ENCODE results near the gene ACACB.
A peak's percentile ranks its signal among the peaks of the same experiment; 100 is the strongest.

ACACB gene

DNA sequence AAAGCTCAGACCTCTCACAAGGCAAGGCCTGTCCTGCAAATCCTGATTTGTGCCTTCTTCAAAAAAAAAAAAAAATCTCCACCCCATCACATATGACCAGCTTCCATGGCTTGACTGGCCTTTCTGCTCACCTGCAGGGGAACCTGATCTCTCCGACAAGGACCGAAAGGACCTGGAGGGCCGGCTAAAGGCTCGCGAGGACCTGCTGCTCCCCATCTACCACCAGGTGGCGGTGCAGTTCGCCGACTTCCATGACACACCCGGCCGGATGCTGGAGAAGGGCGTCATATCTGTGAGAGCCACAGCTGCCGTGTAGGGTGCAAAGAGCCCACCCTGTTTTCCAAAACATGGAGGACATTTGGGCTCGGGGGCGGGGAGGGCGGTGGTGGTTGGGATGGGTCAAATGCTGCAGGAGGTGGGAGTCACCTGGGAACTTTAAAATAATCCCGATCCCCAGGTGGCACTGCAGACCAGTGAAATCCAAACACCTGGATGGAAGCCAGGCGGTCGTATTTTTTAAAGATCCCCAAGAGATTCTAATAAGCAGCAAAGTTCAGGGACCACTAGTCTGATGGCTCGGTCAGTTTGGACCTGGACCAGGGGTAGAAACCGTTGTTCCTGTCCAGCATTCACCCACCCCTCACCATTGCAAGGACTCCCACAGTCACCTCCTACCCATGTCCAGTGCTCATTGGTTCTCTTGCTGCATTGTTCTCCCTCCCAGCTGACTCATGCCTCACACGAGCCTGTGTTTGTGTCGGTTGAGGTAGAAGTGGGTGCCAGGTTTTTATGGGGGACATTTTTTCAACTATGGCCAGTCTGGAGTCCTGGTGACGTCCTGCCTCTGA is 147.9 kb downstream of the ACACB start:
- no peaks in the 10 kb centered on the region for H3K27me3 ChIP-seq (ENCODE audit: insufficient read depth, low read length, poor library complexity)
- no peak overlapping the region for H3K27ac ChIP-seq (ENCODE audit: low read length)
- H3K79me2 ChIP-seq (ENCODE audit: insufficient read depth, low read length) = no peaks in the 10 kb centered on the region
- H3K4me1 ChIP-seq (ENCODE audit: insufficient read depth, low read length) = no peaks in the 10 kb centered on the region
- H4K20me1 ChIP-seq (ENCODE audit: insufficient read depth, low read length) = no peaks in the 10 kb centered on the region; the same call in 1 of the 2 replicates
- no peak overlapping the region for H3K9ac ChIP-seq (ENCODE audit: low read depth, low read length)
- H3K36me3 ChIP-seq (ENCODE audit: insufficient read depth, low read length) = no peaks in the 10 kb centered on the region
- no peak overlapping the region for H2AFZ ChIP-seq (ENCODE audit: low read depth, low read length)
- TF ChIP-seq, protein P1, sequence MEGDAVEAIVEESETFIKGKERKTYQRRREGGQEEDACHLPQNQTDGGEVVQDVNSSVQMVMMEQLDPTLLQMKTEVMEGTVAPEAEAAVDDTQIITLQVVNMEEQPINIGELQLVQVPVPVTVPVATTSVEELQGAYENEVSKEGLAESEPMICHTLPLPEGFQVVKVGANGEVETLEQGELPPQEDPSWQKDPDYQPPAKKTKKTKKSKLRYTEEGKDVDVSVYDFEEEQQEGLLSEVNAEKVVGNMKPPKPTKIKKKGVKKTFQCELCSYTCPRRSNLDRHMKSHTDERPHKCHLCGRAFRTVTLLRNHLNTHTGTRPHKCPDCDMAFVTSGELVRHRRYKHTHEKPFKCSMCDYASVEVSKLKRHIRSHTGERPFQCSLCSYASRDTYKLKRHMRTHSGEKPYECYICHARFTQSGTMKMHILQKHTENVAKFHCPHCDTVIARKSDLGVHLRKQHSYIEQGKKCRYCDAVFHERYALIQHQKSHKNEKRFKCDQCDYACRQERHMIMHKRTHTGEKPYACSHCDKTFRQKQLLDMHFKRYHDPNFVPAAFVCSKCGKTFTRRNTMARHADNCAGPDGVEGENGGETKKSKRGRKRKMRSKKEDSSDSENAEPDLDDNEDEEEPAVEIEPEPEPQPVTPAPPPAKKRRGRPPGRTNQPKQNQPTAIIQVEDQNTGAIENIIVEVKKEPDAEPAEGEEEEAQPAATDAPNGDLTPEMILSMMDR (IDR thresholded peaks at IDR 0.05; ENCODE audit: borderline replicate concordance, extremely low read depth, low read length, poor library complexity, severe bottlenecking) = peak; percentile 73
- no peak for TF ChIP-seq EZH2 (IDR thresholded peaks at IDR 0.05; ENCODE audit: borderline replicate concordance, low read depth, low read length, severe bottlenecking)
- no peaks in the 10 kb centered on the region for H3K9me3 ChIP-seq (ENCODE audit: insufficient read depth, low read length, severe bottlenecking)
- ATAC-seq (ENCODE audit: insufficient read depth, low read depth) = peak; percentile 62; the same call in 2 of the 3 replicates
- no peak overlapping the region for H3K4me2 ChIP-seq (ENCODE audit: insufficient read depth, low read length)
- peak; percentile 52 for DNase-seq
- H3K4me3 ChIP-seq (ENCODE audit: low read depth in 1 of 2, low read length in 2 of 2) = no peak overlapping the region

GRCh38 chr12:109264943-109265650 is 148.7 kb downstream of the ACACB start:
- Histone ChIP-seq H3K4me1 (ENCODE audit: insufficient read depth, low read length) (no peaks in the 10 kb centered on the region), H4K20me1 (ENCODE audit: insufficient read depth, low read length) (no peaks in the 10 kb centered on the region; the same call in 1 of the 2 replicates), H3K4me3 (ENCODE audit: low read depth in 1 of 2, low read length in 2 of 2) (no peak overlapping the region), H3K79me2 (ENCODE audit: insufficient read depth, low read length) (no peaks in the 10 kb centered on the region), H3K9me3 (ENCODE audit: insufficient read depth, low read length, severe bottlenecking) (no peaks in the 10 kb centered on the region), H3K27me3 (ENCODE audit: insufficient read depth, low read length, poor library complexity) (peaks cover under 1% of the 10 kb centered on the region), H3K4me2 (ENCODE audit: insufficient read depth, low read length) (no peak overlapping the region), H3K27ac (ENCODE audit: low read length) (no peak overlapping the region), H2AFZ (ENCODE audit: low read depth, low read length) (no peak overlapping the region), H3K36me3 (ENCODE audit: insufficient read depth, low read length) (no peaks in the 10 kb centered on the region), H3K9ac (ENCODE audit: low read depth, low read length) (no peak overlapping the region)
- DNase-seq = no peak
- ATAC-seq (ENCODE audit: insufficient read depth, low read depth) = no peak
- TF ChIP-seq EZH2 (IDR thresholded peaks at IDR 0.05; ENCODE audit: borderline replicate concordance, low read depth, low read length, severe bottlenecking) = no peak
- TF ChIP-seq, protein P1 (IDR thresholded peaks at IDR 0.05; ENCODE audit: borderline replicate concordance, extremely low read depth, low read length, poor library complexity, severe bottlenecking) = no peak

DNA sequence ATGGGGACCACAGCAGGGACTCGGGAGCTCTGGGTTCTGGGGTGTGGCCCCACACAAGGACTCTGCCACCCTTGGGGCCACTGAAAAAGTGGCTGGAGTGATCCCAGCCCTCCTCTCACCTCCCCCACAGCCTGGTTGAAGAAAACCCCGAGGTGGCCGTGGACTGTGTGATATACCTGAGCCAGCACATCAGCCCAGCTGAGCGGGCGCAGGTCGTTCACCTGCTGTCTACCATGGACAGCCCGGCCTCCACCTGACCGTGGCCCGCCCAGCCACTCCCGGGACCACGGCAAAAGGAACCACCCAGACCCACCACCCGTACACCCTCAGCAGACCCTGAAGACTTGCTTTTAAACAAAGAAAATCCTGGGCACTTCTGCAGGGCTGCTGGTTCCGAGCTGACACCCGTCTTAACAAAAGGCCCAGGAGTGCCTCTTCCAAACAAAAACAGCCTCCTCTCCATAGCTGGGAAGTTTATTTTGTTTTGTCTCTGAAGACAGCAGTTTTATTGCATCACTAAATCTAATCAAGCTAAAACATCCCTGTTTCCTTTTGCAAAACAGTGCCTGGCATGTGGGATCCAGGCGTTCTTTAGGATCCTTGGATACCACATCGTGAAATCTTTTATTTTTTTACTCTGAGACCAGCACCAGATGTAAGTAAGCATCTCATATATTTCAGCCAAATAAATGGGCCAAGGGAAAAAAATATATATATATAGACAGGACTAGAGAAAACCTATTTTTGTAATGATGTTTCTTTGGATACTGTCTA is 149.9 kb downstream of the ACACB start:
- DNase-seq (no peak), ATAC-seq (ENCODE audit: insufficient read depth, low read depth) (no peak)
- Histone ChIP-seq H3K4me1 (ENCODE audit: insufficient read depth, low read length) (no peaks in the 10 kb centered on the region), H3K27ac (ENCODE audit: low read length) (no peak overlapping the region), H3K4me3 (ENCODE audit: low read depth in 1 of 2, low read length in 2 of 2) (no peak overlapping the region), H3K4me2 (ENCODE audit: insufficient read depth, low read length) (no peak overlapping the region), H3K27me3 (ENCODE audit: insufficient read depth, low read length, poor library complexity) (peaks cover 2% of the 10 kb centered on the region), H4K20me1 (ENCODE audit: insufficient read depth, low read length) (no peaks in the 10 kb centered on the region; the same call in 1 of the 2 replicates), H3K9me3 (ENCODE audit: insufficient read depth, low read length, severe bottlenecking) (no peaks in the 10 kb centered on the region), H2AFZ (ENCODE audit: low read depth, low read length) (no peak overlapping the region), H3K9ac (ENCODE audit: low read depth, low read length) (no peak overlapping the region), H3K79me2 (ENCODE audit: insufficient read depth, low read length) (no peaks in the 10 kb centered on the region), H3K36me3 (ENCODE audit: insufficient read depth, low read length) (no peaks in the 10 kb centered on the region)
- TF ChIP-seq, protein P1 (IDR thresholded peaks at IDR 0.05; ENCODE audit: borderline replicate concordance, extremely low read depth, low read length, poor library complexity, severe bottlenecking) = no peak
- no peak for TF ChIP-seq EZH2 (IDR thresholded peaks at IDR 0.05; ENCODE audit: borderline replicate concordance, low read depth, low read length, severe bottlenecking)

Data from DND-41 (cell line).